GM04503 (cell line): ENCODE results near the gene BNC2.
A peak's percentile ranks its signal among the peaks of the same experiment; 100 is the strongest.

Experiments used
- DNase-seq: peaks from one replicate; pipeline ENCODE4 v3.0.0-alpha.2; 2012; ENCODE audit warnings: low read depth

BNC2 gene

DNA sequence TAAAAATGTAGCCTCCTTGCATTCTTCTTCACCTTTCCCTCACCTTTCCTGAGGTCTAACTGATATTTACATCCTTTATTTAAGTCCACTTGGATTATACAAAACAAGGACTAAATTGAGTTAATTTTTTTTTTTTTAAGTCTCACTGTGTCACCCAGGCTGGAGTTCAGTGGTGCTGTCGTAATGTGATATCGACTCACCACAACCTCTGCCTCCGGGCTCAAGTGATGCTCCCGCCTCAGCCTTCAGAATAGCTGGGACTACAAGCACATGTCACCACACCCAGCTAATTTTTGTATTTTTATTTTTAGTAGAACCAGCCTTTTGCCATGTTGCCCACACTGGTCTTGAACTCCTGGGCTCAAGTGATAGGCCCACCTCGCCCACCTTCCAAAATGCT, 195.3 kb downstream of the BNC2 start:
- no peak for DNase-seq

DNA sequence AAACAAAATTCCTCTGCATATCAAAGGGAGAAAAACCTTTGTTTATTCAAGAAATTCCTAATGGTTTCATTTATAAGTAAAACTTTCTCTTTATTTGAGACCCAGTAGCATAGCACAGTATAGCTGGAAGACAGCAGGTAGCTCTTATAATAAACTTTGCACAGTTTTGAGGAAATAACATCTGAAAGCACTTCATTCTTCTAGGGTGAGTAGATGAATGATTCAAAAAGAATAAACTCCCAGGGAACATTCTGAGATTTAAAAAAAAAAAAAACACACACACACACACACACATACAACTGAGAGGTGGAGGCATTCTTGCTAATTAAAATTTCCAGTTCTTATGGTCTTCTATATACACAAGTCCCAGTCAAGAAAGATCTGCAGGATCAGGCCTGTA, 197.3 kb downstream of the BNC2 start:
- DNase-seq = no peak

DNA sequence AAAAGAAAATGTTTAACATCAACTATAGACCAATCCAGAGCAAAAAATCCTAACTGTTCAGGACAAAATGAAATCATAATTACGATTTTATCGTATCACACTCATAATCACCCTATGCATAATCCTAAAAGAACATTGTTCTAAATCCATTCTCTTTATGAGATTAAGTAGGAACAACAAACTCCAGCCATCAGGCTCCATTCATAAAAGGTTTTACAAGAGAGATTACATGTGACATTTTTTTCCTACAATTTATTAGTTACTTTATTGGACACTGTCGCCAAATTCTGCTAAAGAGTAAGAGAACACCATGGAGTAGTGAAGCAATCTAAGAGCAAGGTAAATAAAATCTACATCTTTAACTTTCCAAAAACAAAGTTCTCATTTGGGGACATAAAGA, 198.0 kb downstream of the BNC2 start:
- no peak for DNase-seq

DNA sequence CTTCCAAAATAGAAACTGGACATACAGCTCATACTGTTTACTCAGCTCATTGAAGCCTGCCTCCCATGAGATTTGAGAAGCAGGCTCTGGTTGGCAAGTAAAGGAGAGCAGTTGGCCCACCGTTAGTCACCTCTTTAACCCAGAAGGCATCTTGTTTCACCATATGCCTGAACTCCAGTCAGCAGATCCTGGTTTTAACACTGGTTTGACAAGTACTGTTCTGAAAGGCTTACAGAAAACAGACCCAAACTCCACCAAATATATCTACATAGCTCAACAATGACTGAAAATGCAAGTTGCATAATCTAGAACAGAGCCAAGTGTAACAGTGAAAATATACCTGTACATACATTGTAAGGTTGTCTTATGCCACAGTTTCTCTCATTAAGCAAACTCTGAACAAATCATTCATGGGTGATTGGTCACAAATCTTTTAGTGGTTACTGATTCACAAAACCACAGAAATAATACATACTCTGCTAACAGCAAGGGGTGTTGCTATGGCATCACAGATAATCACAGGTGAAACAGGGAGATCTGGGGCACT, 198.8 kb downstream of the BNC2 start:
- peak; percentile 47 for DNase-seq

DNA sequence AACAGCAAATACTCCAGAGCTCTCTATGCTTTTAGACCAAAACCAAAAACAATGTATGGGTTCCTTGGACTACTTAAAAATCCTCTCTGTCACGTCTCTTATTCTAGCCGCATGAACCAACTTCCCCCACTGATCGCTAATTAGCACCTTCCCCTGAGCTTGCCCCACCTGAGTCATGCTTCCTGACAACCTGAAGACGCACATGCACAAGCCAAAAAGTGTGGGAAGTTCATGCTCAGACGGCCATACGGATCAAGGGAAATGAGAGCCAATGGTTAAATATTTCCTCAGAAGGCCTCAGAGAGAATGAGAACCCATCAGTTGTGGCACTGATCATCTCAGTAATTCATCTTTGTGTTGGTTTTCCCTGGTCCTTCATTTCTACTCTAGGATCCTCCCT, 199.7 kb downstream of the BNC2 start:
- DNase-seq = no peak

DNA sequence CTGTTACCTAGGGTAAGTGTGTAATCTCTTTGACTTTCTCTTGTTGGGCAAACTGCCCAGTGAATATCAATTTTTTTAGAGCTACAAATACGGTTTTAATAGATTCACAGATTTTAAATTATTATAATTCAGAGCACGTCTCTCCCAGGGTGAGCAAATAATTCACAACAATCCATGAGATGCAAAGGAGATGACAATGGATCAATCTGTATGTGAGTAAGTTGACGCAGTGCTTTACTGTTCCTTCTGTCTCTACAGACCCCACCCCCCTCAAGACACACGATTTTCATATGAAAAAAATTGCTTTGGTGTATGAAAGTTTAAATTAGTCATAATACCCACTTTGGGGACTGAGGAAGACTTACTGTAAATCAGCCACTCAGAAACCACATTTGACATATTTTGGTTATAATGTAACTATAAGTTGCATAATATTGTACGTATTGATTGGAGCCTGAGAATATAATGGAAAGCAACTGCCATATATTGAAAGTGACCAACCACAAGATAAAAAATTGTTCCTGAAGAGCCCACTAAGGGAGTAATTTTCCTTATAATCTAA, 201.7 kb downstream of the BNC2 start:
- no peak for DNase-seq

DNA sequence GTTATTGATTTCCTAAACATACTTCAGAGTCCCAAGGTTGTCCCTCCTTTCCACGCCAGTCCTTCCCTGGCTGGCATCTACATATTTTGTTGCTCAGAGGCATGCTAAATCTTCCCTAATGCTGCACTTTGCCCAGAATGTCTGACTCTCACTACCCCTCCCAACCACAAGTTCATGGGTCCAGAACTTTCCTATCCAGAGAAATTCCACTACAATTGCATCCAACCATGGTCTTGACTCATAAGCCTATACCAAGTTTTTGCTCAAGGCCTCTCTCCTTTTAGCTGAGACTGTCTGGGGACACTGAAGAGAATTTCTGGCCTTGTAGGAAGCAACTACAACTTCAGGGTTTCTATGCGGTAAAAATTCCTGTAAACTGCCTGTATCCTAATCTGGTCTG, 206.3 kb downstream of the BNC2 start:
- no peak for DNase-seq

DNA sequence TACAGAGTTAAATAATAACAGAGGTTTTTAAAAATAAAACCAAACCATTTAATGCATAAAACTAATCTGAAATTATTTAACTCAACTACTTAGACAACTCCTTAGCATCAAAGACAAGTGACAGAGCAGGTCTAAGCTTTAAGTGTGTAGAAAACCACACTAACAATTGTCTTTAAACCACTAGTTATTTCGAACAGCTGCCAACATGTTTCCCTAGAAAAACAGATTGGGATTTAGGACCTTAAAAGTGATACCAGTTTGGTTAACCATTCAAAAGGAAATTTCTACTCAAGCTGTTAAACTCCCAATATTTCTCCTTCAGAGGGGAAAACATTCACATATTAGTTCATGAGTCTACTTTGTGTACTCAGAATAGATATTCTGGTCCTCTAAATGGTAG, 208.7 kb downstream of the BNC2 start:
- DNase-seq = no peak

DNA sequence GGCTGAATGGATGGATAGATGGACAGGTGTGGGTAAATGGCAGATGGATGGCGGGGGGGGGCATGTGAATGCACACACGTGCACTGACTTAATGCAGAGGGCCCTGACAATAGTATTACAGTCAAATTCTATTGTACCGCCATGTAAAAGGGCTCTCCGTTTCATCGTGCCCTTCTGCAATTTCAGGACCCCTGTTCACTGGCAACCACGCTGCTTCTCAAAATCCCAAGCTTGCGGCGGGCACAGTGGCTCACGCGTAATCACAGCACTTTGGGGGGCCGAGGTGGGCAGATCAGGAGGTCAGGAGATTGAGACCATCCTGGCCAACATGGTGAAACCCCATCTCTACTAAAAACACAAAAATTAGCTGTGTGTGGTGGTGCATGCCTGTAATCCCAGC, 211.4 kb downstream of the BNC2 start:
- no peak for DNase-seq

DNA sequence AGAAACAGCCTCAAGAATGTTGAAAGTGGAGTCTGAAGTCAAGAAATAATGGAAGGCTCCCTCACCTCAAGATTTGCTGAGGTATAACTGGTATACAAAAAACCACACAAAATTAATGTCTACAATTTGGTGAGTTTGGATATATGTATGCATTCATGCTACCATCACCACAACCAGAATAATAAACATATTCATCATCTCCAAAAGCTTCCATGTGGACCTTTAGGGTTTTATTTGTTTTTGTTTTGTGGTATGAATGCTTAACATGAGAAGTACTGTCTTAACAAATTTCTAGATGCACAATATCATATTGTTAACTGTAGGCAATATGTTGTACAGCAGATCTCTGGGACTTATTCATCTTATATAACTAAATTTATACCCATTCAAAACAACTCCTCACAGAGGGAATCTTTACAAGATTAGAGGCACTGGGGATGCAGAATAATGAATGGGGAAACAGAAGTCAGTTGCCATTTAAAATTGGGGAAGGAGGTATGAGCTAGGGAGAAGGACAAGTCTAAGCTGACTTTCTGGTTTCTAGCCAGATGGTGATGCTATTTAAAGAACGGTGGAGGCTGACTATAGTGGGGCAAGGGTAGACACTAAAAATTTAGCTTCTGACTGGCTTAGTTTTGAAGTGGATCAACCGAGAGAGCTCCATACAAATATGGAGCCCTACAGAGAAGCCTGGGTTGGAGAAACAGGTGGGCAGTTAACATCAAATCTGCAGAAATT, 213.9 kb downstream of the BNC2 start:
- no peak for DNase-seq

DNA sequence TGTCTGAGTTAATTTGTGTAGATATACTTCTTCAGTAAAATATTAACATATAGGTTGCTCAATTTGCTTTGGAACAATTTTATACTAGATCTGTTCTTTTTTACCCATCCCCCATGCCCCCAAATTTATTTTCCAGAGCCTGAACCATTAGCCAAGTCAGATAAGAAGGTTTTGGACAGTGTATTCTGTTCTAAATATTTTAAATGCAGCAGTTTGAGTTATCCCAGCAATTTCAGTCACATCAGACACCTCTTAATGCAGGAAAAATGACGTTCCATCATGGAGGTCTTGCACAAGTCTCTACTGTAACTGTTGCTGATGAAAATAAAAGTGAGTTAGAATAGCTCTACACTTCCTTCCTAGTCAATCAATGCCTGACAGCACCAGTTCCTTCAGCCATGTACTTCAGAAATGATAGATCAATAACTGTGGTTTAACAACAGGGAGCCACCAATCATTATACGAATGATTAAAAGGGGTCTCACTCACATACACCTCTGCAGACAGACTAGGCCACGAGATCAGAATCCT, 215.8 kb downstream of the BNC2 start:
- no peak for DNase-seq

DNA sequence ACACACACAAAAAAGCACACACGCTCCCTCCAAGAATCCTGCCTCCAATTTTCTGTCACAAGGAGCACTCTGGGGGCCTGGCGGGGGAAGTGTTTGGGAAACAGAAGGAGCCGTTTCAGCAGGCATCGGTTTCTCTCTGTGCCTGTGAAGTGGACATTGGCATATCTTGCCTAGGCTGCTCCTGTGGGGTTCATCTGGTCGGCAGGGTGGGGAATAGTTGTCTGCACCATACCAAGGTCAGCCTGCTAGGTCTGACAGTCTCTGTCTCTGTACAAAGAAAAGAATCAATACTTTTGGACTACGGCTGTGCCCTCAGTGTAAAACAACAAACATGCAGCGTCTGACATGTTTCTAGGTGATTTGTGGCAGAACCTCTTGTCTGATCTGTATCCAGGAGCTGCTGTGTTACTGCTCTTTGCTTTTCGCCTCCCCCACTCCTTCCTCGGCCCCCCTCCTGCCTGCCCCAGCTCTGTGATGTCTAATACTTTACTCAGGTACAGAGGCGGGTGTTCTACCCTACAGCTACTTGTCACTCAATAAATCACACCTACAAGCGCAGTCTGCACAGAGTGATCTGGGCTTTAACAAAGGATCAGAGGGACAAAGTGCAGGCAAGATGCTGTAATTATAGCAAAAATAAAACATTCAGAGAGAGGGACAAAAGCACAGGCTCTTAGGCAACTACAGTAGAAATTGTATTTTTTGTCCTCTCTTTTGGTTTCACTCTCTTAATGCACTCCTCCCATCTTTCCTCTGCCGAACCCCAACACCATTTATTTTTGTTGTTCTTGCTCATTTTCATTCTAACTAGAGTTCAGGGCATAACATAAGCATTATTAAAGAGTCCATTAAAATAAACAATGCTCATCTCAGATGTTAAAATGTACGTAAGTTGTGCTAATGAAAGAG, 216.7 kb downstream of the BNC2 start:
- no peak for DNase-seq

DNA sequence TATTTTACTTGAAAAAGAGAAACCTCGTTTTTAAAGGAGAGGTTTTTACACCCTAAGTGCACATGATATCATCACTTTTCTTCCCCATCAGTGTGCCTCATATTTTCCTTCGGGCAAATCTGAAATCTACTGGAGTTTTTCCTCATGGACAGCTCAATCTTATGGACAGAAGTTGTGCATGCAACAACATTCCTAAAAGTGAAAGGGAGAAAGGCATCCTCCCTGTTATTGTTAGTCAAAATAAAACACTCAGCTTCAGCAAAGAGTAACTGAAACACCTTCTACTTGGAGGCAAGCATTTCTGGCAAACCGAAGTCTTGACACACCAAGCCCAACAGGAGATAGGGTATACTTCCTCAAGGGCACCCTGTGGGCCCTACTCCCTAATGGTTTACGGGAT, 217.9 kb downstream of the BNC2 start:
- no peak for DNase-seq

DNA sequence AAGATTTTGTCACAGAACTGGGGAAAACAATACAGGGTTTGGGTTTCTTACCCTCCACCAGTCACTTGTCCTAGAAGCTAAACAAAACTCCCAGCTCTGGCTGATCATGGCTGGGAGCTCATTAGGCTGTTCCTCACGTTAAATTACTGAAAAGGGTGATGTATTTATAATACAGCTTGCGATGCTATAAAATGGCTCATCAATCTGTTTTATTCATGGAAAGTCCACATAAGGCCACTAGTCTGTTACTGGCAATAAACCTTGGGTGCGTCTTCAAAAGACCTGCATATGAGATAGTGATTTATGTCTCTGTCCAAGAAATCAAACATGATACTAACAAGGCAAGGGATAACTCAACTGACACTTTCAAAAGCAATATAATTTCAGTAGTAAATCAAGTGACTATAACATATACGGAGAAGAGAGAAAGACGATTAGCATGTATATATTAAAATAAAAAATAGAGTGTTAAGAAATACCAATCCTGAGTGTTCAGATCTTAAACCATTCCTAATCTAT, 219.0 kb downstream of the BNC2 start:
- DNase-seq = no peak

DNA sequence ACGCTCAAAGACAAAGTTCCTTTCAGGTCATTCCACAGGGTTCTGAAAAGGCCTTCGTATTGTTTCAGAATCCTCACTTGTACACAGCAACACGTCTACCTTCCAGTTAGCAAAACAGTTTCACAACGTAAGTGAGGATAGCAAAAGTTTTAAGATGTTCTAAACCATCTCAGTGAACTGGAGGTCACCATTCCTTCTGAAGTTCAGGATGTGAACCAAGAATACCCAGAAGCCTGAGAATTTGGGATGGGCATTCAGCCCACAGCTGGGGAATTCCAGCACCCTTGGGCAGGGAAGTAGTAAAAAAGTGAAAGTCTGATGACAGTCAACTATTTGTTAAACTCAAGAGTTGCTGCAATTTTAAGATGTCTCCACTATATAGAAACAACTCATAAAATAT, 224.5 kb downstream of the BNC2 start:
- DNase-seq = peak; percentile 19

DNA sequence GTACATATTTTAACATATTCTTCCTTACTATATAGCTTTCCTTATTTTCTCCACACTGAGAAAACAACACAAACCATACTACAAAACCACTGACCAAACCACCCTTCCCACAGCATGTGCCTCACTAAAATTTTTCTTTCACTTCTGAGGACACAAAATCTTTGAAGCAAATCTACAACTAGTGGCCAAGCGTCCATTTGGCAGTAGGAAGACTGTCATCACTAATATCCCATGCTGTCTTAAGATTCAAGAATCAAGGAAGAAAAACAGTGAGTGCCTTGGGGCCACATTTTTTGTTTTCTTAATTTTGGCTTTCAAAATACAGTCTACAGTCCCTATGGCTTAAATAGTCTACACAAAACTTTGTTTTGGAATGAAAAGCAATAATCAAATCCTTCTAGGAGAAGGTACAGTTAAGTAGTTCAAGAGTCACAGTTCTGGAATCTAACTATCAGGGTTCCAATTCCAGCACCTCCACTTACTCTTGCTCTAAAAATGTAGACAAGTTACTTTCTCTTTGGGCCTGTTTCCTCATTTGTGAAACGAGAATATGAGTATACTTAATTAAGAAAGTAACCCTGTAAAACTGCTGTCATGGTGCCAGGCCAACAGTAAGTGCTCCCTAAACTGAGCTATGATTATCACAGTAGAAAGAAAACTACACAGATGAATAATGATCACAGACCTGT, 227.9 kb downstream of the BNC2 start:
- peak; percentile 21 for DNase-seq

DNA sequence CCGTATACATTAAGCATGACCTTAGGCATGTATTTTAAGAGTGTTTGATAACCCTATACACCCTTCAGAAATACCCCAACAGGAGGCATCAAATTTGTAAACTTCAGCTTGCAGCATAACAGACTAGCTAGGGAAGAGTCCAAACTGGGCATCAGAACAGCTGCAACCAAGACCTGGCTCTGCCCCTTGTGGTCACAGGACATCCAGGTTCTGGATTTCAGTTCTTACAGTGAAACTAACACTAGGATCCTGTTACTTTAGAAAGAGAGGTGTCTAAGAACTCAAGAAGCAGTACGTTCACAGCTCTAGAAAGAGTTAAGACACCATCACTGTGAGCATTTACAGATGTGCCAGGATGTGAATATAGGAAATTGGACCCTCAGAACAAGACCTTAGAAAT, 229.8 kb downstream of the BNC2 start:
- no peak for DNase-seq

DNA sequence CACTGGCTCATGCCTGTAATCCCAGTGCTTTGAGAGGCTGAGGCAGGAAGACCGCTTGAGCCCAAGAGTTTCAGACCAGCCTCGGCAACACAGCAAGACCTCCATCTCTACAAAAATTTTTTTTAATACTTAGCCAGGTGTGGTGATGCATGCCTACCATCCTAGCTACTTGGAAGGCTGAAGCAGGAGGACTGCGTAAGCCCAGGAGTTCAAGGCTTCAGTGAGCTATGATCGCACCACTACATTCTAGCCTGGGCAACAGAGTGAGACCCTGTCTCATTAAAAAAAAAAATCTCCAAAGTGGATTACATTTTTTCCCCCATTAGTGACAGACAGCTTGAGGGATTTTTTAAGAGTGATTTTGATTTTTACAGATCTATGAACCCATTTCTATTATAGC, 230.8 kb downstream of the BNC2 start:
- DNase-seq = no peak

DNA sequence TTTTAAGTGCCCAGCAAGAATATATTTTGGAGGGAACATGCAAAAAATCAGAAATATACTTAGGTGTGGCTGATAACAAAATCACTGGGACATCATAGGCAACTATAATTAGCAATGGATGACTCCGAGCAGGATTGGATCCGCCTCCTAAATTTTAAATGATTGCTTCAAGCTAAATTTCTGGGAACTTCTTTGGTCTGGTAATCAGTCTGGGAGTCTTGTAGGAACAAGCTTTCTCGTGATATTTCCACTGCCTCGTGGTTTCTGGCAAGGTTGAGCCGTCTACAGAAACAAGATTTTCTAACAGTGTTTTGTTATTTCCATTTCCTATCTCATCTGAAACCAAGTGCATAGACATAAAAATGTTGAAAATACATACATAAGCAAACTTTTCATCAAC, 232.6 kb downstream of the BNC2 start:
- no peak for DNase-seq

DNA sequence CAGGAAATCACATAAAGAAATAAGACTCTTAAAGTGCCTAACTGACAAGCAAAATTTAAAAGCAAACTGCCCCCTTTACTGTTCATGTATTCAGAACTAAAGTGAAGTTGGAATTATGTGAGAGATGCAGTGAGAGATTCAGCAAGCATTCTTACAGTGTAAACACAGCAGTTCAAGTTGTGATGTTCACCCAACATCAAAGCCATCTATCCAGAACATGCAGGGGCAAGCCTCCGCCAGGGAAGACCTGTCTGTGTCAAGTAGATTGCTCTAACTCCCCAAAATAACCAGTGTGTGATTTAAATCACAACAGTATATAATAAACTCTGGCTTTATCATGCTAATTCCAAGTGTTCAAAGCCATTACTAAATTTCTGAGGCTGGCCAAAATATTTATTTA, 233.3 kb downstream of the BNC2 start:
- DNase-seq = no peak

DNA sequence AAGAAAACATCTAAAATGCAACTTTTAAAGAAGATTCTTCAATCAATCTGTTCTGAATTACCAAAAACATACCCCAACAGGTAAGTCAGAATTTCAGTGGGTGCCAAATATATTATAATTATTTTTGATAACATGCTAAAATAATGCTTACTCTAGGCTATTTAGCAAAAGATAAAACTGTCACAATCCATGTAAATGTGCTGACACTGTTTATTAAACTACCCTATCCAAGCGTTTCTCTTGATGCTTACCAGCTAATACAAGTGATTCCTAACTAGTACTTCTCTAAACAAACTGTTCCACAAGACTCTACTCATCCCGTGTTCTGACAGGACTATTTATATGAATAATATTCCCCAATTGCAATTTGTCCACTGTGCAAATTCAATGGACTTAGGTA, 236.7 kb downstream of the BNC2 start:
- no peak for DNase-seq

DNA sequence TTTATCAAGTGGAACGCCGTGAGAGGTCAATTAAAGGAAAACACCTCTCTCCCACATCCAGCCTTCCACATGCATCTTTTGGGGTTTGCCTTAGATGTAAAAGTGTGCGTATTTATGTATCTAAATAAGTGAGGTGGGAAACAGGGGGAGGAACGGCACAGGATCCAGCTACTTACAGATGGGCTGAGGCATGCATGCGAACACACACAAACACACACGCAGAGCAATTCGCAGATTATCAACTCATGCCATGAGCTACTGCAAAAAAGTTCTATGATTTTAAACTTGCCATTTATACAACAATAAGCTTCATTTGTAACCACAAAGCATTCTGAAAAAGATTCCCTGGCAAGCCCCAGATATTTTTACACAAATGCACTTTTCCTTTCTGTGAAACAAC, 242.1 kb downstream of the BNC2 start:
- no peak for DNase-seq
